Non-pigmented ciliary epithelial cell (primary cell): ENCODE measurements around the gene EIF3K.

Source experiments
- DNase-seq: peaks from one replicate; pipeline ENCODE4 v3.0.0-alpha.2; 2010; ENCODE audit warnings: low read depth

EIF3K gene

DNA sequence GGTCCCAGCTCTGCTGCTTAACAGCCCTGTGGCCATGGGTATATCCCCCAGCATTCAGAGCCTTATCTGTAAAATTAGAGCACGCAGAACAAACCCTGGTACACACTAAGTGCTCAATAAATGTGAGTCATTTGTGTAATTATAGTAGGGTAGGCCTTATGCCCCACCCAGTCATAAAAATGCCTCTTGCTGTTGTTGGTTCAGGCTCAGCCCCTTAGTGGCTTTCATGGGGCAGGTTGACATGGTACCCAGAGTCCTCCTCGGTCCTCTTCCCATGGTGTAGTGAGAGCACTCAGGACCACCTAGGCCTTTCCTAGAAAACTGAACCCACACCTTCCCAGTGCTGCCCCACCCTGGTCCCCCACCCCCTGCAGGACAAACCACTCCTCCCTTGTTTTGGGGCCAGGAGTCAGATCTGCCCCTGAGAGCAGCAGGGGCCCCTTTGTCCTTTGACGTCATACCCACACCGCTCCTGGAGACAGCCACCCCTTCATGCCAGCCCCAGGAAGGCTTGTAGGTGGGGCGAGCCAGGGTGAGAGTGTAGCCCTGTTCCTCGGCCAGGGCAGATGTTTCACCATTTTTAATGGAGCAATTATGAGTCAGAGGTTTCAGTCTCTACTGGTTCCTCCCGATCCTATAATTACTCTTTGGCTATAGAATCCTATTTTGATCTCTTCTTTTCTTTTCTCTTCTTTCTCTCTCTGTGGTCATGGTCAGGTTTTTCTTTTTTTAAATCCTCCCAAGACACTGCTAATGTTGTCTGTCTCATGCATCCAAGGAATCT, 65.3 kb downstream of the EIF3K start:
- DNase-seq: no peak

GRCh38 chr19:38684862-38685665, 66.1 kb downstream of the EIF3K start:
- no peak for DNase-seq

- DNase-seq: no peak
Measured at GRCh38 chr19:38685666-38686529, 66.9 kb downstream of the EIF3K start.

DNA sequence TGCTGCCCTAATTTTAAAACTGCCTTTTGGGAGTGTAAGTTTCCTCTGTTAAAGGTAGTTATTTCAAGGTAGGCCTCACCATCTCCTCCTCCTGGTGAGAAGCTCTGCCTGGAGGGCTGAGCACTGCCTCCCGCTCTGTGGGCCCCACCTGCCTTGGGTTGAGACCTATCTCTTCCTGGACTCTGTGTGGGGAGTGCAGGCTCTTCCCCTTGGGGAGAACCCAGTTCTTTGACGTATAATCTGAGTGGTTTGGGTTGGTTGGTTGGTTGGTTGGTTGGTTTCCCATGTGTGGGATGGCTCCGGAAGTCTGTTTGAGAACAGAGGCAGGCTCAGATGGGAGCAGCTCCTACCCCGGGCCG, 67.5 kb downstream of the EIF3K start:
- DNase-seq: no peak
